Measurements from ENCODE around the gene INTS15.

INTS15 gene

DNA sequence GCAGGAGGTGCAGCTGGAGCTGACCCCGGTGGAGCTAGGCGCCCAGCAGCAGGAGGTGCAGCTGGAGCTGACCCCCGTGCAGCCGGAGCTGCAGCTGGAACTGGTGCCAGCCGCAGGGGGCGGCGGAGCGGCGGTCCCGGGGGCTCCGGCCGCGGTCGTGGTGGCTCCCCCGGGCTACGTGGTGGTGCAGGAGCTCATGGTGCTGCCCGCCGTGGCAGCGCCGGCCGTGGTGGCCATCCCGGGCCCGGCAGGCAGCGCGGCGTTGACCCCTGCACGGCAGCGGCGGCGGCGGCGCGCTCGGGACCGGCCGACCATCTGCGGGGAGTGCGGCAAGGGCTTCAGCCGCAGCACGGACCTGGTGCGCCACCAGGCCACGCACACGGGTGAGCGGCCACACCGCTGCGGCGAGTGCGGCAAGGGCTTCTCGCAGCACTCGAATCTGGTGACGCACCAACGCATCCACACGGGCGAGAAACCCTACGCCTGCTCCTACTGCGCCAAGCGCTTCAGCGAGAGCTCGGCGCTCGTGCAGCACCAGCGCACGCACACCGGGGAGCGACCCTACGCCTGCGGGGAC, 32.4 kb downstream of the INTS15 start:
- Histone ChIP-seq H3K4me2 (ENCODE audit: insufficient read depth, low read length, poor library complexity, severe bottlenecking) (no peak overlapping the region), H3K36me3 (replicated peaks in 1 of 2; ENCODE audit: control insufficient read depth in 2 of 2, insufficient read depth in 2 of 2, low read length in 2 of 2) (peaks cover 27 to 64% of the 10 kb centered on the region in 2 donors), H2AK5ac (ENCODE audit: low read depth, low read length) (no peak overlapping the region), H2BK5ac (ENCODE audit: low read length) (no peak overlapping the region), H3K4ac (ENCODE audit: low read length) (no peak overlapping the region), H3K27me3 (ENCODE audit: control insufficient read depth in 3 of 3, insufficient read depth in 3 of 3, low read depth in 1 of 3, low read length in 3 of 3) (no peaks in the 10 kb centered on the region), H3K14ac (ENCODE audit: low read length) (no peak overlapping the region), H2BK120ac (ENCODE audit: low read depth, low read length) (no peak overlapping the region), H2AFZ (ENCODE audit: low read length) (no peak overlapping the region), H2BK12ac (ENCODE audit: low read length) (no peak overlapping the region), H3K23ac (ENCODE audit: low read depth, low read length, poor library complexity) (peak overlapping the region; percentile 10), H3K9me3 (replicated peaks in 1 of 2; ENCODE audit: control insufficient read depth in 2 of 2, insufficient read depth in 1 of 2, low read depth in 1 of 2, low read length in 2 of 2) (no peaks in the 10 kb centered on the region), H2BK15ac (ENCODE audit: low read length) (no peak overlapping the region), H3K4me3 (ENCODE audit: low read length in 2 of 2) (peak overlapping the region in 1 of 2 donors; percentile 58), H3K9ac (ENCODE audit: low read depth, low read length, poor library complexity) (no peak overlapping the region), H3K27ac (replicated peaks; ENCODE audit: low read length) (no peak overlapping the region), H4K8ac (ENCODE audit: low read depth, low read length) (peak overlapping the region; percentile 17), H4K91ac (ENCODE audit: low read depth, low read length, poor library complexity) (no peak overlapping the region), H3K4me1 (ENCODE audit: control insufficient read depth in 2 of 2, insufficient read depth in 1 of 2, low read depth in 1 of 2, low read length in 2 of 2) (peaks cover 0 to under 1% of the 10 kb centered on the region in 2 donors), H3K18ac (ENCODE audit: low read length) (no peak overlapping the region), H3K79me1 (ENCODE audit: low read depth, low read length) (peaks cover 4% of the 10 kb centered on the region)
- no peak for DNase-seq (ENCODE audit: low spot score)
- no CpG with 5 or more reads among the region's 67 CpGs for WGBS, 2 donors (ENCODE audit: extremely low coverage in 2 of 2, insufficient read length in 2 of 2, insufficient replicate concordance in 1 of 2)

DNA sequence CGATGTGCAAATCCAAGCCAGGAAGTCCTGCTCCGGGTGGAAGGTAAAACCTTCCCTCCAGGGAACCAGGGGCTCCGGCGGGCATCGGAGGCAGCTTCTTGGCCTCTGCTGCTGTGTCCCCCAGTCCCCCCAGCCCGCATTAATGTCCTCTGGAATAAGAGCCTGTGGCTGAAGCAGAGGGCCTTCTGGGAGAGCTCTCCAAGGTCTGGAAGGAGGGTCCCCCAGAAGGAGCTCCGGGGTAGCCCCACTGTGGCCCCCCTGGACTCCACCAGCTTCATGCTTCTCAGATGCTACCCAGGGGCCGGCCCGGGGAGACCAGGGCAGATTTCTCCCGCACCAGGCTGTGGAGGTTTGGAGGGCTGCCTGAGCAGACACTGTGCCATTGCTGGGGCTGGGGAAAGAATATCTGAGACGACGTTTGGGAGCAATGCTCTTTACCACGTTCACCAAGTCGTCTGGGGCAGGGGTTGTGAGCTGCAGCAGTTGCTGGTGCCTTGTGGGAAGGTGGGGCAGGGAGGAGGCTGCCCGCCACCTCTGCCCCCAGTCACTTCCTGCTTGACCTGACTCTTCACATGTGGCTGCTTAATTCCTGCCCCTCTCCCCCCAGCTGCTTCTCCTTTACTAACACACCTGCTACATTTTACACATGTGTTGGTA, 33.9 kb downstream of the INTS15 start:
- no peak overlapping the region for H2BK12ac ChIP-seq (ENCODE audit: low read length)
- H3K14ac ChIP-seq (ENCODE audit: low read length) = no peak overlapping the region
- H3K18ac ChIP-seq (ENCODE audit: low read length) = no peak overlapping the region
- no peak overlapping the region for H3K4ac ChIP-seq (ENCODE audit: low read length)
- H3K9me3 ChIP-seq (replicated peaks in 1 of 2; ENCODE audit: control insufficient read depth in 2 of 2, insufficient read depth in 1 of 2, low read depth in 1 of 2, low read length in 2 of 2) = no peaks in the 10 kb centered on the region
- no peak overlapping the region for H3K9ac ChIP-seq (ENCODE audit: low read depth, low read length, poor library complexity)
- no CpG with 5 or more reads among the region's 15 CpGs for WGBS, 2 donors (ENCODE audit: extremely low coverage in 2 of 2, insufficient read length in 2 of 2, insufficient replicate concordance in 1 of 2)
- H3K23ac ChIP-seq (ENCODE audit: low read depth, low read length, poor library complexity) = no peak overlapping the region
- H3K79me1 ChIP-seq (ENCODE audit: low read depth, low read length) = peaks cover 4% of the 10 kb centered on the region
- no peak overlapping the region for H2BK5ac ChIP-seq (ENCODE audit: low read length)
- no peaks in the 10 kb centered on the region for H3K4me1 ChIP-seq (ENCODE audit: control insufficient read depth in 2 of 2, insufficient read depth in 1 of 2, low read depth in 1 of 2, low read length in 2 of 2)
- DNase-seq (ENCODE audit: low spot score) = no peak
- H3K27ac ChIP-seq (replicated peaks; ENCODE audit: low read length) = no peak overlapping the region
- no peak overlapping the region for H4K8ac ChIP-seq (ENCODE audit: low read depth, low read length)
- no peak overlapping the region for H2BK120ac ChIP-seq (ENCODE audit: low read depth, low read length)
- H2AFZ ChIP-seq (ENCODE audit: low read length) = no peak overlapping the region
- no peak overlapping the region for H3K4me2 ChIP-seq (ENCODE audit: insufficient read depth, low read length, poor library complexity, severe bottlenecking)
- H3K4me3 ChIP-seq (ENCODE audit: low read length in 2 of 2) = no peak overlapping the region
- H2AK5ac ChIP-seq (ENCODE audit: low read depth, low read length) = no peak overlapping the region
- no peak overlapping the region for H4K91ac ChIP-seq (ENCODE audit: low read depth, low read length, poor library complexity)
- H3K27me3 ChIP-seq (ENCODE audit: control insufficient read depth in 3 of 3, insufficient read depth in 3 of 3, low read depth in 1 of 3, low read length in 3 of 3) = no peaks in the 10 kb centered on the region
- H3K36me3 ChIP-seq (replicated peaks in 1 of 2; ENCODE audit: control insufficient read depth in 2 of 2, insufficient read depth in 2 of 2, low read length in 2 of 2) = peaks cover 24 to 50% of the 10 kb centered on the region in 2 donors
- H2BK15ac ChIP-seq (ENCODE audit: low read length) = no peak overlapping the region

- H3K4ac ChIP-seq (ENCODE audit: low read length) = no peak overlapping the region
- H4K91ac ChIP-seq (ENCODE audit: low read depth, low read length, poor library complexity) = no peak overlapping the region
- no peaks in the 10 kb centered on the region for H3K4me1 ChIP-seq (ENCODE audit: control insufficient read depth in 2 of 2, insufficient read depth in 1 of 2, low read depth in 1 of 2, low read length in 2 of 2)
- no peaks in the 10 kb centered on the region for H3K9me3 ChIP-seq (replicated peaks in 1 of 2; ENCODE audit: control insufficient read depth in 2 of 2, insufficient read depth in 1 of 2, low read depth in 1 of 2, low read length in 2 of 2)
- H2BK120ac ChIP-seq (ENCODE audit: low read depth, low read length) = no peak overlapping the region
- H2AK5ac ChIP-seq (ENCODE audit: low read depth, low read length) = no peak overlapping the region
- peaks cover 24 to 49% of the 10 kb centered on the region in 2 donors for H3K36me3 ChIP-seq (replicated peaks in 1 of 2; ENCODE audit: control insufficient read depth in 2 of 2, insufficient read depth in 2 of 2, low read length in 2 of 2)
- H3K14ac ChIP-seq (ENCODE audit: low read length) = no peak overlapping the region
- H3K79me1 ChIP-seq (ENCODE audit: low read depth, low read length) = peaks cover 4% of the 10 kb centered on the region
- no peak overlapping the region for H3K9ac ChIP-seq (ENCODE audit: low read depth, low read length, poor library complexity)
- H2AFZ ChIP-seq (ENCODE audit: low read length) = no peak overlapping the region
- no peak overlapping the region for H4K8ac ChIP-seq (ENCODE audit: low read depth, low read length)
- no peak overlapping the region for H3K4me3 ChIP-seq (ENCODE audit: low read length in 2 of 2)
- no peak overlapping the region for H3K18ac ChIP-seq (ENCODE audit: low read length)
- no peak overlapping the region for H2BK15ac ChIP-seq (ENCODE audit: low read length)
- H3K23ac ChIP-seq (ENCODE audit: low read depth, low read length, poor library complexity) = no peak overlapping the region
- WGBS, 2 donors (ENCODE audit: extremely low coverage in 2 of 2, insufficient read length in 2 of 2, insufficient replicate concordance in 1 of 2) = no CpG with 5 or more reads among the region's 3 CpGs
- H2BK5ac ChIP-seq (ENCODE audit: low read length) = no peak overlapping the region
- no peaks in the 10 kb centered on the region for H3K27me3 ChIP-seq (ENCODE audit: control insufficient read depth in 3 of 3, insufficient read depth in 3 of 3, low read depth in 1 of 3, low read length in 3 of 3)
- no peak for DNase-seq (ENCODE audit: low spot score)
- no peak overlapping the region for H2BK12ac ChIP-seq (ENCODE audit: low read length)
- H3K27ac ChIP-seq (replicated peaks; ENCODE audit: low read length) = no peak overlapping the region
- no peak overlapping the region for H3K4me2 ChIP-seq (ENCODE audit: insufficient read depth, low read length, poor library complexity, severe bottlenecking)
Observed at GRCh38 chr7:6624246-6624611, 34.4 kb downstream of the INTS15 start.

- WGBS, 2 donors (ENCODE audit: extremely low coverage in 2 of 2, insufficient read length in 2 of 2, insufficient replicate concordance in 1 of 2) = no CpG with 5 or more reads among the region's 6 CpGs
- no peaks in the 10 kb centered on the region for H3K4me1 ChIP-seq (ENCODE audit: control insufficient read depth in 2 of 2, insufficient read depth in 1 of 2, low read depth in 1 of 2, low read length in 2 of 2)
- H3K4ac ChIP-seq (ENCODE audit: low read length) = no peak overlapping the region
- no peak overlapping the region for H3K27ac ChIP-seq (replicated peaks; ENCODE audit: low read length)
- H3K23ac ChIP-seq (ENCODE audit: low read depth, low read length, poor library complexity) = peak overlapping the region; percentile 31
- H2AFZ ChIP-seq (ENCODE audit: low read length) = no peak overlapping the region
- no peak overlapping the region for H2BK12ac ChIP-seq (ENCODE audit: low read length)
- H4K8ac ChIP-seq (ENCODE audit: low read depth, low read length) = no peak overlapping the region
- peak overlapping the region in 1 of 2 donors; percentile 50 for H3K4me3 ChIP-seq (ENCODE audit: low read length in 2 of 2)
- DNase-seq (ENCODE audit: low spot score) = no peak
- no peaks in the 10 kb centered on the region for H3K79me1 ChIP-seq (ENCODE audit: low read depth, low read length)
- H2BK120ac ChIP-seq (ENCODE audit: low read depth, low read length) = no peak overlapping the region
- H2BK15ac ChIP-seq (ENCODE audit: low read length) = no peak overlapping the region
- H3K4me2 ChIP-seq (ENCODE audit: insufficient read depth, low read length, poor library complexity, severe bottlenecking) = no peak overlapping the region
- no peak overlapping the region for H2AK5ac ChIP-seq (ENCODE audit: low read depth, low read length)
- no peak overlapping the region for H3K14ac ChIP-seq (ENCODE audit: low read length)
- H3K18ac ChIP-seq (ENCODE audit: low read length) = no peak overlapping the region
- H2BK5ac ChIP-seq (ENCODE audit: low read length) = no peak overlapping the region
- peaks cover 6 to 18% of the 10 kb centered on the region in 2 donors for H3K36me3 ChIP-seq (replicated peaks in 1 of 2; ENCODE audit: control insufficient read depth in 2 of 2, insufficient read depth in 2 of 2, low read length in 2 of 2)
- H3K9ac ChIP-seq (ENCODE audit: low read depth, low read length, poor library complexity) = no peak overlapping the region
- no peaks in the 10 kb centered on the region for H3K9me3 ChIP-seq (replicated peaks in 1 of 2; ENCODE audit: control insufficient read depth in 2 of 2, insufficient read depth in 1 of 2, low read depth in 1 of 2, low read length in 2 of 2)
- H3K27me3 ChIP-seq (ENCODE audit: control insufficient read depth in 3 of 3, insufficient read depth in 3 of 3, low read depth in 1 of 3, low read length in 3 of 3) = no peaks in the 10 kb centered on the region
- no peak overlapping the region for H4K91ac ChIP-seq (ENCODE audit: low read depth, low read length, poor library complexity)
Observed at GRCh38 chr7:6628045-6628444, 38.2 kb downstream of the INTS15 start.
